ENCODE data around the gene PGS1. TPM values are rescaled to one million over a fixed set of nuclear protein-coding genes. Genes with fewer than 3 reads are reported as not detected.

The PGS1 gene
- total and polyA plus RNA-seq, 8 donors = 11.9 to 209 (median 31.6) TPM

DNA sequence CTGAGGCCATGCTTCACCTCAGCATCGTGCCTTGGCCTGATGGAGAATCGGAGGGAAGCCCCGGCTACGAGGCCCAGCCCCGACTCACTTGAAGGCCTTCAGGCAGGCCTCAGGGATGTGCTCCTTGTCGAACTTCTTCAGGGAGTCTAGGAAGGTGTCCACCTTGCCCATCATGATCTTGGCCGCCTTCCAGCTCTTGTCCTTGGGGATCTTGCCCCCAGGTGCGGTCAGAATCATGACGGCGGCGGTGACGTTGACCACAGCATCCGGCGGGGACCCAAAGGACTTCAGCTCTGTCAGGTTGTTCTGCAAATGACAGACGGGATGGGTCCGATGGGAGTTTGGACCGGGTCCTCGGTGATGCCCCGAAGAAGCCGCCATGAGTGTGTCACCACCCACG is 81.2 kb downstream of the PGS1 start:
- H3K27ac ChIP-seq = no peak overlapping the region
- WGBS, 5 donors = 88 to 95% (median 93%) methylated on average over 17 to 21 of the region's 21 CpGs
- peaks cover 0 to 8% (median 0%) of the 10 kb centered on the region in 3 donors for H3K27me3 ChIP-seq
- TF ChIP-seq POLR2A (IDR thresholded peaks at IDR 0.05) (no peak), POLR2AphosphoS5 (IDR thresholded peaks at IDR 0.05) (no peak), EP300 (IDR thresholded peaks at IDR 0.05) (no peak)
- TF ChIP-seq, protein P1, sequence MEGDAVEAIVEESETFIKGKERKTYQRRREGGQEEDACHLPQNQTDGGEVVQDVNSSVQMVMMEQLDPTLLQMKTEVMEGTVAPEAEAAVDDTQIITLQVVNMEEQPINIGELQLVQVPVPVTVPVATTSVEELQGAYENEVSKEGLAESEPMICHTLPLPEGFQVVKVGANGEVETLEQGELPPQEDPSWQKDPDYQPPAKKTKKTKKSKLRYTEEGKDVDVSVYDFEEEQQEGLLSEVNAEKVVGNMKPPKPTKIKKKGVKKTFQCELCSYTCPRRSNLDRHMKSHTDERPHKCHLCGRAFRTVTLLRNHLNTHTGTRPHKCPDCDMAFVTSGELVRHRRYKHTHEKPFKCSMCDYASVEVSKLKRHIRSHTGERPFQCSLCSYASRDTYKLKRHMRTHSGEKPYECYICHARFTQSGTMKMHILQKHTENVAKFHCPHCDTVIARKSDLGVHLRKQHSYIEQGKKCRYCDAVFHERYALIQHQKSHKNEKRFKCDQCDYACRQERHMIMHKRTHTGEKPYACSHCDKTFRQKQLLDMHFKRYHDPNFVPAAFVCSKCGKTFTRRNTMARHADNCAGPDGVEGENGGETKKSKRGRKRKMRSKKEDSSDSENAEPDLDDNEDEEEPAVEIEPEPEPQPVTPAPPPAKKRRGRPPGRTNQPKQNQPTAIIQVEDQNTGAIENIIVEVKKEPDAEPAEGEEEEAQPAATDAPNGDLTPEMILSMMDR (IDR thresholded peaks at IDR 0.05) = no peak
- no peaks in the 10 kb centered on the region for H3K9me3 ChIP-seq
- no peak overlapping the region for H3K4me3 ChIP-seq
- no peaks in the 10 kb centered on the region for H3K4me1 ChIP-seq
- intact Hi-C loops (cut with DNase I; ENCODE audit: low total_unique reads) = no loop called here
- no peak for DNase-seq
- no peaks in the 10 kb centered on the region for H3K36me3 ChIP-seq

DNA sequence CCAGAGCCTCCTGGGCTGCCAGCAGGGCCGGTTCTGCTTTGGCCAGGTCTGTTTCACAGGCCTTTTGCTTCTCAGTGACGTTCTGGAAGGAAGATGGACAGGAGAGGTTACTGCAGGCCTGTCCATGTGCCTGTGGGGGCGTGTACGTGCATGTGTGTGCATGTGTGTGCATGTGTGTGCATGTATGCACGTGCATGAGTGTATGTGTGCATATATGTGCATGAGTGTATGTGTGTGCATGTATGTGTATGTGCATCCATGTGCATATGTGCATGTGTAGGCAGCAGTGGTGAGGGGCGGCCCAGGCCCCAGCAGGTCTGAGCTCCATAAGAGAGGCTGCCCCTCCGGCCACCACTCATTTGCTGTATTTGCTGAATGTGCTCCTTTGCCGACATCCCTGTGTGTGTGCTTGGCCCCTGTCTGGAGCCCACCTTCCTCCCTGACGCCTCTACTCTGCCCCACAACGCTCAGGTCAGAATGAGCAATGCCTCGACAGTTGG is 81.8 kb downstream of the PGS1 start:
- H3K4me3 ChIP-seq = no peak overlapping the region
- no peaks in the 10 kb centered on the region for H3K9me3 ChIP-seq
- H3K4me1 ChIP-seq = no peaks in the 10 kb centered on the region
- TF ChIP-seq EP300 (IDR thresholded peaks at IDR 0.05) (no peak), POLR2AphosphoS5 (IDR thresholded peaks at IDR 0.05) (no peak), POLR2A (IDR thresholded peaks at IDR 0.05) (no peak)
- TF ChIP-seq, protein P1 (IDR thresholded peaks at IDR 0.05) = no peak
- no peaks in the 10 kb centered on the region for H3K36me3 ChIP-seq
- DNase-seq = no peak
- no peak overlapping the region for H3K27ac ChIP-seq
- WGBS, 5 donors = 72 to 81% (median 75%) methylated on average over 11 of the region's 11 CpGs
- intact Hi-C loops (cut with DNase I; ENCODE audit: low total_unique reads) = no loop called here
- H3K27me3 ChIP-seq = peaks cover 0 to 8% (median 0%) of the 10 kb centered on the region in 3 donors

DNA sequence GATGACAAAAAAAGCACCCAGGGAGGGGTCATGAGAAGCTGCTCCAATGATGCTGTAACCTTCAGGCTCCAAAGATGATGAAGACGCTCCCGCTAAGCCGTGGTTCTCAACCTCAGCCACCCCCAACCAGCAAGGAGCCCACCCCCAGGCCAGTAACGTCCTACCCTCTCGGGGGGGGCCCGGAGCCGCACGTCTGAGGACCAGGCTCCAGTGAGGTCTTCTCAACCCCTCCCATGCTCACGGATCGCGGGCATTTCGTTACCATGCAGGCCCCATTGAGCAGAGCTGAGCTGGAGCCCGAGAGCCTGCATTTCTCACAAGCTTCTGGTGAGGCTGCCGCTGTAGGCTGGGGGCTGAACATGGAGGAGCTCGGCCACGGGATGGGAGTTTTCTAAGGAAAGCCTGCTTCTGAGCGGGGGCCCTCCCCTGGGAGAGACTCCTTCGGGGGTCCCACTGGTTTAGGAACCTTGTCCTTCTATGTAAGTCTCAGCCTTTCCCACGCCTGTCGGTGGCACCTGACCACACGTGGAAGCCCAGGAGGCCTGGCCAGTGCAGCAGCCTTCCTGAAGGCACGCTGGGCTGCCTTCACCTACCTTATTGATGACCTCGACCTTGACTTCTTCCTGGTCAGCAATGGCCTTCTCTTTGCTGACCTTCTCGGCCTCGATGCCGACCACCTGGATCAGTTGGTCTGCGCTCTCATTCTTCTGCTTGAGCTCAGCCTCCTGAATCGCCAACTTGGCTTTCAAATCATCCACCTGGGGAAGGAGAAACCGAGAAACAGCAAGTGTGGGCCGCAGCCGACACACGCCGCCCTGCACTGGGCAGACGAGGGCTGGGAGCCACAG is 82.7 kb downstream of the PGS1 start:
- no peak overlapping the region for H3K27ac ChIP-seq
- H3K4me1 ChIP-seq = no peaks in the 10 kb centered on the region
- intact Hi-C loops (cut with DNase I; ENCODE audit: low total_unique reads) = no loop called here
- no peaks in the 10 kb centered on the region for H3K9me3 ChIP-seq
- TF ChIP-seq, protein P1 (IDR thresholded peaks at IDR 0.05) = no peak
- no peak for TF ChIP-seq POLR2AphosphoS5 (IDR thresholded peaks at IDR 0.05)
- no peak for TF ChIP-seq POLR2A (IDR thresholded peaks at IDR 0.05)
- TF ChIP-seq EP300 (IDR thresholded peaks at IDR 0.05) = no peak
- no peaks in the 10 kb centered on the region for H3K36me3 ChIP-seq
- no peak for DNase-seq
- H3K27me3 ChIP-seq = peaks cover 0 to 6% (median 0%) of the 10 kb centered on the region in 3 donors
- 86 to 89% (median 87%) methylated on average over 28 to 34 of the region's 34 CpGs for WGBS, 5 donors
- no peak overlapping the region for H3K4me3 ChIP-seq

DNA sequence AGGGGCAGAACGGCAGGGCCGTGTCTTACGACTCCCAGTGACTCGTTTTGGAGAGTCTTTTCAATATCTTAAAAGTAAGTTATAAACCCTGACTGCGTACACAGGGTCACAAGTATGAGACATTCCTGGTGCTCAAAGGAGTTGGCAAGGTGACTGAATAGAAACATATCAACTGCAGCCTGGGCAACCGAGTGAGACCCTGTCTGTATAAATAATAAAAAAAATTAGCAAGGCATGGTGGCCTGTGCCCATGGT is 83.3 kb downstream of the PGS1 start:
- TF ChIP-seq POLR2A (IDR thresholded peaks at IDR 0.05) = no peak
- TF ChIP-seq, protein P1 (IDR thresholded peaks at IDR 0.05) = no peak
- no peak for TF ChIP-seq EP300 (IDR thresholded peaks at IDR 0.05)
- TF ChIP-seq POLR2AphosphoS5 (IDR thresholded peaks at IDR 0.05) = no peak
- intact Hi-C loops (cut with DNase I; ENCODE audit: low total_unique reads) = no loop called here

More for the DNA sequence above, 83.3 kb downstream of the PGS1 start:
- Histone ChIP-seq H3K4me3 (no peak overlapping the region), H3K4me1 (no peaks in the 10 kb centered on the region), H3K27ac (no peak overlapping the region), H3K9me3 (no peaks in the 10 kb centered on the region), H3K36me3 (no peaks in the 10 kb centered on the region), H3K27me3 (peaks cover 0 to under 1% (median 0%) of the 10 kb centered on the region in 3 donors)
- 49 to 82% (median 61%) methylated on average over 6 of the region's 6 CpGs for WGBS, 5 donors
- DNase-seq = no peak

Data from stomach (tissue), 9 donors.